GM12878 (cell line): ENCODE data around the gene CHST8. TPM values are rescaled to one million over a fixed set of nuclear protein-coding genes. Genes with fewer than 3 reads are reported as not detected.

ENCODE experiments used
- ATAC-seq: fragments of 200-7000 bp; cut with Tn5 transposase; 3 replicates; pipeline ENCODE4 v1.9.1; 2020; ENCODE audit warnings: mild to moderate bottlenecking, moderate library complexity
- BruUV-seq: library from RNA; stranded (reverse); fragments of 400-500 nt; replicated peaks from 2 replicates; lab custom pipeline; 2021; lab: Mats Ljungman, UMichigan
- CTCF ChIA-PET: fragments of 300-600 bp; sonication (Branson Sonifier 250); formaldehyde crosslinking; extraction: SDS; loops from one replicate; lab custom pipeline; 2021; ENCODE audit warnings: inconsistent platforms; lab: Yijun Ruan, JAX
- POLR2A ChIA-PET: fragments of 350-600 bp; formaldehyde crosslinking; extraction: SDS; loops from one replicate; lab custom pipeline; 2021; ENCODE audit warnings: inconsistent platforms; lab: Charles Lee
- RAD21 ChIA-PET: fragments of 300-600 bp; sonication (Branson Sonifier 250); formaldehyde crosslinking; loops from one replicate; lab custom pipeline; 2023; ENCODE audit warnings: antibody characterized with exemption; ENCODE audit not compliant: unreplicated experiment; lab: Charles Lee
- SMC1A ChIA-PET: fragments of 300-600 bp; sonication (Branson Sonifier 250); formaldehyde crosslinking; loops from one replicate; lab custom pipeline; 2023; ENCODE audit not compliant: unreplicated experiment, uncharacterized antibody; lab: Charles Lee
- DNase-seq: peaks from one replicate; pipeline ENCODE4 v3.0.0-alpha.2; 2011; ENCODE audit warnings: low read depth, low spot score
- FAIRE-seq: peaks from 3 replicates; lab custom pipeline; 2011; peaks lifted over from hg19 to GRCh38; lab: Jason Lieb, UNC
- H2AFZ ChIP-seq: 2 replicates; pipeline ENCODE4 v1.6.0; 2011; ENCODE audit warnings: low read depth, low read length, control low read depth; ENCODE audit not compliant: control insufficient read depth
- H3K27ac ChIP-seq: 2 replicates; pipeline ENCODE4 v1.5.1; 2011; ENCODE audit warnings: control low read depth; ENCODE audit not compliant: control insufficient read depth, insufficient read depth
- H3K27me3 ChIP-seq, 2 experiments: replicated peaks in 1 of 2; 2 replicates each; pipeline versions ENCODE4 v1.6.0 to v1.6.1; 2011; ENCODE audit warnings: low read length in 1 of 2; ENCODE audit not compliant: control insufficient read depth in 2 of 2, insufficient read depth in 2 of 2
- H3K36me3 ChIP-seq, 2 experiments: 2 replicates each; pipeline ENCODE4 v1.5.1; 2011; ENCODE audit warnings: low read length in 1 of 2; ENCODE audit not compliant: control insufficient read depth in 2 of 2, insufficient read depth in 2 of 2
- H3K4me1 ChIP-seq: 2 replicates; pipeline ENCODE4 v1.6.1; 2011; ENCODE audit warnings: mild to moderate bottlenecking, low read length, moderate library complexity, mixed read lengths; ENCODE audit not compliant: control insufficient read depth, insufficient read depth
- H3K4me2 ChIP-seq: 2 replicates; pipeline ENCODE4 v1.6.0; 2011; ENCODE audit warnings: control low read depth; ENCODE audit not compliant: control insufficient read depth, insufficient read depth
- H3K4me3 ChIP-seq: fragments of 200-600 bp; sonication (generic); 2 replicates; pipeline ENCODE4 v1.5.1; 2016
- H3K79me2 ChIP-seq: 2 replicates; pipeline ENCODE4 v1.6.0; 2011; ENCODE audit warnings: low read length; ENCODE audit not compliant: control insufficient read depth, insufficient read depth
- H3K9ac ChIP-seq: 2 replicates; pipeline ENCODE4 v1.8.0; 2011; ENCODE audit warnings: low read length, control low read depth, mixed read lengths; ENCODE audit not compliant: control insufficient read depth, insufficient read depth
- H3K9me3 ChIP-seq: replicated peaks from 3 replicates; pipeline ENCODE4 v1.5.1; 2011; ENCODE audit warnings: mild to moderate bottlenecking, low read length; ENCODE audit not compliant: control insufficient read depth, insufficient read depth
- H4K20me1 ChIP-seq: 2 replicates; pipeline ENCODE4 v1.6.0; 2011; ENCODE audit not compliant: control insufficient read depth, insufficient read depth
- CBX5 ChIP-seq: sonication (generic); IDR thresholded peaks from 2 replicates; pipeline ENCODE4 v1.6.1; 2016; ENCODE audit warnings: low read depth, moderate library complexity, mild to moderate bottlenecking, inconsistent platforms
- CHD4 ChIP-seq: fragments of 200-600 bp; sonication (generic); IDR thresholded peaks from 2 replicates; pipeline ENCODE4 v1.6.1; 2016; ENCODE audit warnings: mild to moderate bottlenecking
- CREB1 ChIP-seq: IDR thresholded peaks from 2 replicates; pipeline ENCODE4 v1.6.1; 2012; ENCODE audit warnings: low read depth, mild to moderate bottlenecking, inconsistent platforms
- EZH2 ChIP-seq: IDR thresholded peaks from 2 replicates; pipeline ENCODE4 v1.6.1; 2012; ENCODE audit warnings: low read depth, mild to moderate bottlenecking, control low read depth, inconsistent platforms, low read length, borderline replicate concordance; ENCODE audit not compliant: control insufficient read depth
- HCFC1 ChIP-seq: fragments of 150-350 bp; IDR thresholded peaks from 2 replicates; pipeline ENCODE4 v1.6.1; 2014; ENCODE audit warnings: low read length
- NKRF ChIP-seq: fragments of 450-650 bp; conservative IDR thresholded peaks from 2 replicates; pipeline ENCODE4 v1.6.1; 2017; ENCODE audit warnings: mild to moderate bottlenecking, moderate library complexity
- PAX8 ChIP-seq: fragments of 450-650 bp; IDR thresholded peaks from 2 replicates; pipeline ENCODE4 v1.6.1; 2017; ENCODE audit warnings: mild to moderate bottlenecking, moderate library complexity
- POLR2AphosphoS5 ChIP-seq: IDR thresholded peaks from 2 replicates; pipeline ENCODE4 v1.6.1; 2011; ENCODE audit warnings: mild to moderate bottlenecking, low read length, inconsistent platforms
- SMAD1 ChIP-seq: fragments of 450-650 bp; IDR thresholded peaks from 2 replicates; pipeline ENCODE4 v1.6.1; 2018; ENCODE audit warnings: mild to moderate bottlenecking, low read depth; ENCODE audit not compliant: partially characterized antibody
- WGBS: methylation state at CpG from one replicate; pipeline ENCODE4 v1.1.6; 2016; ENCODE audit warnings: low lambda C conversion rate; ENCODE audit not compliant: insufficient replicate concordance, insufficient coverage; ENCODE audit errors: missing lambda C conversion rate; 5-methylcytosine and 5-hydroxymethylcytosine counted together
- in situ Hi-C: fragments of 300-500 bp; cut with MboI; formaldehyde crosslinking; loops from 9 replicates; pipeline ENCODE4 v1.14.3; 2018; ENCODE audit warnings: mixed read lengths
- intact Hi-C: fragments of 100-400 bp; cut with micrococcal nuclease; formaldehyde crosslinking; loops from one replicate; pipeline ENCODE4 v1.14.2; 2022; ENCODE audit not compliant: unreplicated experiment
- polyA plus RNA-seq, 11 experiments: library from polyadenylated mRNA; depleted of rRNA in 4 of 11; unstranded in 6 of 11; stranded (reverse) in 5 of 11; fragments of >200 nt; fragmentation: Nextera tagmentation in 4 of 11; fragmentation: Illumina TruSeq in 1 of 11; extraction: Ambion mirVana in 4 of 11; extraction: Trizol in 1 of 11; gene quantifications; 1 replicate in 1 of 11; 2 replicates in 10 of 11; pipeline versions ENCODE4 v1.2.1 to v1.2.3, GENCODE V29; 2011 to 2016; ENCODE audit warnings: inconsistent platforms in 2 of 11, missing spikeins in 2 of 11, low read depth in 1 of 11
- total RNA-seq, 4 experiments: library from RNA; depleted of rRNA in 3 of 4; stranded (reverse); fragments of >200 nt in 3 of 4; fragmentation: Illumina TruSeq in 1 of 4; extraction: Trizol in 1 of 4; gene quantifications; 2 replicates each; pipeline versions ENCODE4 v1.2.1 to v1.2.3, GENCODE V29; 2013 to 2021
- TF ChIP-seq, protein P1 (sequence below): fragments of 450-650 bp; IDR thresholded peaks from 2 replicates; pipeline ENCODE4 v1.6.1; 2016; ENCODE audit warnings: mild to moderate bottlenecking
- TF ChIP-seq, protein P2 (sequence below): IDR thresholded peaks from 2 replicates; pipeline ENCODE4 v1.6.1; 2011; ENCODE audit warnings: borderline replicate concordance, low read depth, mild to moderate bottlenecking, moderate library complexity, low read length; ENCODE audit not compliant: insufficient read depth, poor library complexity, severe bottlenecking

The CHST8 gene
- total and polyA plus RNA-seq, 10 of the 15 experiments (the other 5 are each of a cell fraction or from before 2014, with no cell fraction given) = 0.06 TPM; not detected in 9

GRCh38 chr19:33756177-33756576, 134.4 kb downstream of the CHST8 start:
- ChIA-PET SMC1A (interaction anchor here (1.5 kb wide), 1 partner anchor 15 kb away, joined by 3 read pairs; no protein-coding TSS in a partner anchor), POLR2A (no interaction called here), RAD21 (no interaction called here), CTCF (interaction anchor here (1.4 kb wide), 1 partner anchor 12 kb away, joined by 3 read pairs; no protein-coding TSS in a partner anchor)
- Histone ChIP-seq H3K4me1 (no peaks in the 10 kb centered on the region), H3K27ac (no peak overlapping the region), H3K27me3 (no peaks in the 10 kb centered on the region), H3K79me2 (no peaks in the 10 kb centered on the region), H3K9me3 (no peaks in the 10 kb centered on the region), H3K36me3 (no peaks in the 10 kb centered on the region), H3K9ac (no peak overlapping the region), H4K20me1 (no peaks in the 10 kb centered on the region; the same call in 1 of the 2 replicates), H2AFZ (no peak overlapping the region), H3K4me2 (no peak overlapping the region), H3K4me3 (no peak overlapping the region)
- no peak for FAIRE-seq
- 41% methylated on average over 11 of the region's 11 CpGs for WGBS
- no peak for DNase-seq
- BruUV-seq = no TSS peak
- intact Hi-C loops (no loop called here), in situ Hi-C loops (loop anchor here (25.0 kb wide), 1 partner anchor 519 kb away; the partner anchor contains the start of gene SLC7A10)
- TF ChIP-seq CHD4 (no peak), SMAD1 (no peak), CREB1 (no peak), HCFC1 (no peak), CBX5 (no peak), EZH2 (no peak), PAX8 (no peak), POLR2AphosphoS5 (no peak), NKRF (no peak)
- TF ChIP-seq, protein P1, sequence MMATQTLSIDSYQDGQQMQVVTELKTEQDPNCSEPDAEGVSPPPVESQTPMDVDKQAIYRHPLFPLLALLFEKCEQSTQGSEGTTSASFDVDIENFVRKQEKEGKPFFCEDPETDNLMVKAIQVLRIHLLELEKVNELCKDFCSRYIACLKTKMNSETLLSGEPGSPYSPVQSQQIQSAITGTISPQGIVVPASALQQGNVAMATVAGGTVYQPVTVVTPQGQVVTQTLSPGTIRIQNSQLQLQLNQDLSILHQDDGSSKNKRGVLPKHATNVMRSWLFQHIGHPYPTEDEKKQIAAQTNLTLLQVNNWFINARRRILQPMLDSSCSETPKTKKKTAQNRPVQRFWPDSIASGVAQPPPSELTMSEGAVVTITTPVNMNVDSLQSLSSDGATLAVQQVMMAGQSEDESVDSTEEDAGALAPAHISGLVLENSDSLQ = no peak
- TF ChIP-seq, protein P2, sequence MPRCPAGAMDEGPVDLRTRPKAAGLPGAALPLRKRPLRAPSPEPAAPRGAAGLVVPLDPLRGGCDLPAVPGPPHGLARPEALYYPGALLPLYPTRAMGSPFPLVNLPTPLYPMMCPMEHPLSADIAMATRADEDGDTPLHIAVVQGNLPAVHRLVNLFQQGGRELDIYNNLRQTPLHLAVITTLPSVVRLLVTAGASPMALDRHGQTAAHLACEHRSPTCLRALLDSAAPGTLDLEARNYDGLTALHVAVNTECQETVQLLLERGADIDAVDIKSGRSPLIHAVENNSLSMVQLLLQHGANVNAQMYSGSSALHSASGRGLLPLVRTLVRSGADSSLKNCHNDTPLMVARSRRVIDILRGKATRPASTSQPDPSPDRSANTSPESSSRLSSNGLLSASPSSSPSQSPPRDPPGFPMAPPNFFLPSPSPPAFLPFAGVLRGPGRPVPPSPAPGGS = no peak
- no peak for ATAC-seq
